HepG2 (cell line): ENCODE data around the gene MAP2K6. TPM values are rescaled to one million over a fixed set of nuclear protein-coding genes. Genes with fewer than 3 reads are reported as not detected.

Experiments
- ATAC-seq: fragments of 200-7000 bp; cut with Tn5 transposase; 3 replicates; pipeline ENCODE4 v1.9.1; 2020; ENCODE audit warnings: mild to moderate bottlenecking, moderate library complexity
- BruUV-seq: library from RNA; stranded (reverse); fragments of 400-500 nt; replicated peaks from 2 replicates; lab custom pipeline; 2021; lab: Mats Ljungman, UMichigan
- CTCF ChIA-PET: fragments of 300-600 bp; formaldehyde crosslinking; extraction: SDS; loops from one replicate; lab custom pipeline; 2021; ENCODE audit warnings: low total read pairs, inconsistent platforms, low intra/inter-chr PET ratio; lab: Yijun Ruan, JAX
- POLR2A ChIA-PET: fragments of 350-600 bp; sonication (Branson Sonifier 250); formaldehyde crosslinking; loops from one replicate; lab custom pipeline; 2020; ENCODE audit warnings: antibody characterized with exemption, inconsistent platforms; lab: Yijun Ruan, JAX
- DNase-seq: peaks from one replicate; pipeline ENCODE4 v3.0.0-alpha.2; 2015; ENCODE audit warnings: low spot score
- FAIRE-seq: peaks from 3 replicates; lab custom pipeline; 2011; peaks lifted over from hg19 to GRCh38; lab: Jason Lieb, UNC
- H2AFZ ChIP-seq: one replicate; pipeline ENCODE4 v1.6.1; 2011; ENCODE audit warnings: low read length, inconsistent platforms
- H3K27ac ChIP-seq: fragments of 300-600 bp; 3 replicates; pipeline ENCODE4 v1.8.0; 2011; ENCODE audit warnings: mixed run types, mild to moderate bottlenecking, mixed read lengths, low read length, inconsistent platforms; ENCODE audit not compliant: insufficient read depth; ENCODE audit errors: extremely low read length
- H3K27me3 ChIP-seq, 2 experiments: fragments of 200-600 bp in 1 of 2; 2 replicates in 1 of 2; 3 replicates in 1 of 2; pipeline versions ENCODE4 v1.6.0 to v1.8.0; 2011; ENCODE audit warnings: low read length in 2 of 2, mild to moderate bottlenecking in 2 of 2, moderate library complexity in 2 of 2, inconsistent platforms in 1 of 2; ENCODE audit not compliant: insufficient read depth in 2 of 2, control insufficient read depth in 1 of 2
- H3K36me3 ChIP-seq, 2 experiments: fragments of 200-600 bp in 1 of 2; replicated peaks in 1 of 2; 2 replicates in 1 of 2; 3 replicates in 1 of 2; pipeline versions ENCODE4 v1.5.1 to v1.8.0; 2011; ENCODE audit warnings: low read length in 2 of 2, inconsistent platforms in 1 of 2; ENCODE audit not compliant: insufficient read depth in 2 of 2, control insufficient read depth in 1 of 2
- H3K4me1 ChIP-seq: 2 replicates; pipeline ENCODE4 v1.5.1; 2012; ENCODE audit warnings: low read length, inconsistent platforms; ENCODE audit not compliant: insufficient read depth
- H3K4me2 ChIP-seq: 2 replicates; pipeline ENCODE4 v1.6.0; 2011; ENCODE audit warnings: low read depth, low read length, inconsistent platforms
- H3K4me3 ChIP-seq, 3 experiments: fragments of 200-600 bp in 1 of 3; sonication (generic), shearing (Covaris generic) in 1 of 3; replicated peaks in 1 of 3; 2 replicates each; pipeline ENCODE4 v1.5.1; 2011 to 2016; ENCODE audit warnings: low read length in 3 of 3, inconsistent platforms in 2 of 3, low read depth in 2 of 3, mild to moderate bottlenecking in 2 of 3, control low read depth in 1 of 3, mixed read lengths in 1 of 3; ENCODE audit not compliant: insufficient read depth in 1 of 3
- H3K79me2 ChIP-seq: one replicate; pipeline ENCODE4 v1.6.1; 2011; ENCODE audit warnings: low read length, inconsistent platforms; ENCODE audit not compliant: insufficient read depth
- H3K9ac ChIP-seq: 2 replicates; pipeline ENCODE4 v1.6.0; 2011; ENCODE audit warnings: mild to moderate bottlenecking, low read depth, low read length, inconsistent platforms; ENCODE audit not compliant: insufficient read depth
- H3K9me3 ChIP-seq: 2 replicates; pipeline ENCODE4 v1.5.1; 2012; ENCODE audit warnings: mild to moderate bottlenecking, low read length
- H4K20me1 ChIP-seq: 2 replicates; pipeline ENCODE4 v1.6.0; 2011; ENCODE audit warnings: inconsistent platforms, mild to moderate bottlenecking, low read length, moderate library complexity; ENCODE audit not compliant: insufficient read depth
- ATRX ChIP-seq: sonication (generic); formaldehyde crosslinking; IDR thresholded peaks from 2 replicates; pipeline ENCODE4 v1.4.0; 2020; ENCODE audit warnings: missing genetic modification reagents, borderline replicate concordance
- CC2D1A ChIP-seq: sonication (generic); formaldehyde crosslinking; IDR thresholded peaks from 2 replicates; pipeline ENCODE4 v1.8.1; 2023; ENCODE audit warnings: mild to moderate bottlenecking, missing genetic modification reagents
- FOXK2 ChIP-seq: fragments of 450-650 bp; IDR thresholded peaks from 2 replicates; pipeline ENCODE4 v1.6.1; 2016
- IRF2 ChIP-seq: IDR thresholded peaks from 2 replicates; pipeline ENCODE4 v1.6.1; 2018; ENCODE audit warnings: missing genetic modification reagents, missing compliant biosample characterization
- JUNB ChIP-seq: sonication (generic); formaldehyde crosslinking; IDR thresholded peaks from 2 replicates; pipeline ENCODE4 v1.8.0; 2022; ENCODE audit warnings: missing genetic modification reagents, mild to moderate bottlenecking, borderline replicate concordance
- KDM1A ChIP-seq: IDR thresholded peaks from 2 replicates; pipeline ENCODE4 v1.6.1; 2016; ENCODE audit warnings: missing compliant biosample characterization
- MLLT10 ChIP-seq: sonication (generic); formaldehyde crosslinking; IDR thresholded peaks from 2 replicates; pipeline ENCODE4 v1.4.0; 2020; ENCODE audit warnings: missing genetic modification reagents
- PRMT3 ChIP-seq: sonication (generic); formaldehyde crosslinking; IDR thresholded peaks from 2 replicates; pipeline ENCODE4 v1.8.1; 2022; ENCODE audit warnings: low read depth, mild to moderate bottlenecking, moderate library complexity, missing genetic modification reagents, borderline replicate concordance
- TEAD2 ChIP-seq: sonication (generic); formaldehyde crosslinking; IDR thresholded peaks from 2 replicates; pipeline ENCODE4 v1.9.0; 2021; ENCODE audit warnings: missing genetic modification reagents
- YEATS2 ChIP-seq: sonication (generic); formaldehyde crosslinking; IDR thresholded peaks from 2 replicates; pipeline ENCODE4 v1.4.0; 2020; ENCODE audit warnings: missing genetic modification reagents, borderline replicate concordance
- ZBTB7B ChIP-seq: sonication (generic); formaldehyde crosslinking; IDR thresholded peaks from 2 replicates; pipeline ENCODE4 v1.4.0; 2020; ENCODE audit warnings: missing genetic modification reagents
- ZC3H4 ChIP-seq: sonication (generic); formaldehyde crosslinking; IDR thresholded peaks from 2 replicates; pipeline ENCODE4 v1.4.0; 2020; ENCODE audit warnings: missing genetic modification reagents, borderline replicate concordance
- ZNF230 ChIP-seq: sonication (generic); formaldehyde crosslinking; IDR thresholded peaks from 2 replicates; pipeline ENCODE4 v1.4.0; 2020; ENCODE audit warnings: mild to moderate bottlenecking, missing genetic modification reagents
- ZNF235 ChIP-seq: sonication (generic); formaldehyde crosslinking; IDR thresholded peaks from 2 replicates; pipeline ENCODE4 v1.8.1; 2023; ENCODE audit warnings: mild to moderate bottlenecking, missing genetic modification reagents, borderline replicate concordance
- ZNF720 ChIP-seq: sonication (generic); formaldehyde crosslinking; IDR thresholded peaks from 2 replicates; pipeline ENCODE4 v1.4.0; 2020; ENCODE audit warnings: missing genetic modification reagents
- WGBS: methylation state at CpG from one replicate; pipeline ENCODE4 v1.1.6; 2017; ENCODE audit warnings: low lambda C conversion rate; 5-methylcytosine and 5-hydroxymethylcytosine counted together
- in situ Hi-C: cut with HindIII; loops from 2 replicates; pipeline ENCODE4 v1.10.0; 2017; ENCODE audit warnings: low pct_unique_long_range_greater_than_20kb; ENCODE audit not compliant: extremely low pct_ligation_motif_present
- intact Hi-C: fragments of 100-400 bp; cut with micrococcal nuclease; formaldehyde crosslinking; loops from one replicate; pipeline ENCODE4 v1.10.0; 2022; ENCODE audit not compliant: unreplicated experiment
- polyA plus RNA-seq, 8 experiments: library from polyadenylated mRNA; depleted of rRNA in 3 of 8; stranded (reverse) in 7 of 8; unstranded in 1 of 8; fragments of >200 nt; fragmentation: Illumina TruSeq in 4 of 8; extraction: Trizol in 4 of 8; gene quantifications; 2 replicates each; pipeline versions ENCODE4 v1.2.1 to v1.2.3, GENCODE V29; 2011 to 2016; ENCODE audit warnings: low read depth in 4 of 8, missing spikeins in 1 of 8, mixed read lengths in 1 of 8; ENCODE audit not compliant: insufficient read depth in 1 of 8
- total RNA-seq, 5 experiments: library from RNA; depleted of rRNA; stranded (reverse); fragments of >200 nt; fragmentation: Illumina TruSeq; extraction: Trizol; gene quantifications; 2 replicates each; pipeline ENCODE4 v1.2.3, GENCODE V29; 2016; ENCODE audit warnings: low read depth in 1 of 5
- TF ChIP-seq, protein P1 (sequence below): IDR thresholded peaks from 2 replicates; pipeline ENCODE4 v1.6.1; 2018; ENCODE audit warnings: missing genetic modification reagents, mild to moderate bottlenecking, missing compliant biosample characterization
- TF ChIP-seq, protein P2 (sequence below): IDR thresholded peaks from 2 replicates; pipeline ENCODE4 v1.6.1; 2016

MAP2K6 gene
- total and polyA plus RNA-seq, 2 of the 13 experiments (the other 11 are each of a cell fraction or from before 2014, with no cell fraction given): 5.1 to 33.6 TPM

DNA sequence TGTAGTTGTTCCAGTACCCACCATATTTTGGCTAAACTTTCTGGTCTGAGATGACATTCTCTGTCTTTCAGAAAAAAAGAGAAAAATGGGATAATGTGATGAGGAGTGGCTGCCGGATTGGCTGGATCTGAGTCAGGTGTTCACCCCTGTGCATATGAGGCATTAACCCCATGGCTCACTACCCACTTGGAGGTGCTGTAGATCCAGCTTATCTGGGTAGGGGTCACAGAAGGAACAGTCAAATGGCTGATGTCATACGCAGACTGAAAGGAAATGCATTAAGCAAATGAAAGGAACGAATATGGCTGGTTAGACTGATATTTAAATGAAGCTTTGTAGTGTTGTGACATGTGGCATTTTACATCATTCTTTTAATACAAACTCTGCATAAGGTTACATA, 17.3 kb downstream of the MAP2K6 start:
- Histone ChIP-seq H3K4me3 (no peak overlapping the region), H3K27ac (no peak overlapping the region), H3K36me3 (no peaks in the 10 kb centered on the region), H4K20me1 (no peaks in the 10 kb centered on the region), H3K9me3 (no peaks in the 10 kb centered on the region), H3K4me1 (no peaks in the 10 kb centered on the region), H3K9ac (no peak overlapping the region)
- BruUV-seq: no TSS peak
- intact Hi-C loops: no loop called here
- in situ Hi-C loops: no loop called here
- POLR2A ChIA-PET: no interaction called here
- peak; percentile 43 for FAIRE-seq
- TF ChIP-seq ZNF235 (CRISPR knock-in tag): no peak
- TF ChIP-seq, all 625 proteins: peak for 0
- no peaks in the 10 kb centered on the region for H3K27me3 ChIP-seq
- no peak overlapping the region for H2AFZ ChIP-seq
- WGBS: 96% methylated on average over 3 of the region's 3 CpGs
- H3K79me2 ChIP-seq: no peaks in the 10 kb centered on the region
- no peak for DNase-seq
- no peak overlapping the region for H3K4me2 ChIP-seq
- no peak for ATAC-seq
- CTCF ChIA-PET: no interaction called here

DNA sequence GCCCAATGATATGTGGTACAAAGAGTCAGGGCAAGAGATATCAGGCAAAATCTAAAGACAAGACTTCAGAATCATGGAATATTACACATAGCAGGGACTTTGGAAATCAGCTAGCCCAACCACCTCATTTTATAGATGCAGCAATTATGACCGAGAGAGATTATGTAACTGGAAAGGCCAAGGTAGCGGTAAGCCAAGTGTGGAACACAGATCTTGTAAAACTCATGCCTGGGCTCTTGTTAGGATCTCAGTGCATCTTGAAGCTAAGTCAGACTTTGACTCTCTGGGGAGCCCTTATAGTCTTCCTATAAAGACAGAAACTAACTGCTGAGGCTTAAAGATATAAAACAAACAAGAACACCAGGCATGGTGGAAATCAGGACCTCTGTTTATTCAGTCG, 18.6 kb downstream of the MAP2K6 start:
- Histone ChIP-seq H2AFZ (no peak overlapping the region), H3K9ac (no peak overlapping the region), H3K27me3 (no peaks in the 10 kb centered on the region), H3K27ac (no peak overlapping the region), H3K4me1 (no peaks in the 10 kb centered on the region), H3K9me3 (no peaks in the 10 kb centered on the region), H4K20me1 (no peaks in the 10 kb centered on the region), H3K4me2 (no peak overlapping the region), H3K36me3 (no peaks in the 10 kb centered on the region), H3K4me3 (no peak overlapping the region), H3K79me2 (no peaks in the 10 kb centered on the region)
- in situ Hi-C loops: no loop called here
- intact Hi-C loops: no loop called here
- FAIRE-seq: no peak
- ChIA-PET POLR2A (no interaction called here), CTCF (no interaction called here)
- ATAC-seq: no peak
- no TSS peak for BruUV-seq
- WGBS: 98% methylated on average over 3 of the region's 3 CpGs
- TF ChIP-seq ATRX (no peak), MLLT10 (CRISPR knock-in tag) (no peak), IRF2 (CRISPR knock-in tag) (no peak), TEAD2 (CRISPR knock-in tag) (no peak), ZBTB7B (CRISPR knock-in tag) (no peak), KDM1A (CRISPR knock-in tag) (no peak), PRMT3 (no peak), YEATS2 (CRISPR knock-in tag) (no peak), ZNF720 (CRISPR knock-in tag) (no peak), JUNB (CRISPR knock-in tag) (no peak), FOXK2 (no peak), ZNF230 (no peak), CC2D1A (CRISPR knock-in tag) (no peak), ZC3H4 (CRISPR knock-in tag) (no peak)
- TF ChIP-seq, protein P1, sequence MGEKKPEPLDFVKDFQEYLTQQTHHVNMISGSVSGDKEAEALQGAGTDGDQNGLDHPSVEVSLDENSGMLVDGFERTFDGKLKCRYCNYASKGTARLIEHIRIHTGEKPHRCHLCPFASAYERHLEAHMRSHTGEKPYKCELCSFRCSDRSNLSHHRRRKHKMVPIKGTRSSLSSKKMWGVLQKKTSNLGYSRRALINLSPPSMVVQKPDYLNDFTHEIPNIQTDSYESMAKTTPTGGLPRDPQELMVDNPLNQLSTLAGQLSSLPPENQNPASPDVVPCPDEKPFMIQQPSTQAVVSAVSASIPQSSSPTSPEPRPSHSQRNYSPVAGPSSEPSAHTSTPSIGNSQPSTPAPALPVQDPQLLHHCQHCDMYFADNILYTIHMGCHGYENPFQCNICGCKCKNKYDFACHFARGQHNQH (CRISPR knock-in tag): no peak
- TF ChIP-seq, protein P2, sequence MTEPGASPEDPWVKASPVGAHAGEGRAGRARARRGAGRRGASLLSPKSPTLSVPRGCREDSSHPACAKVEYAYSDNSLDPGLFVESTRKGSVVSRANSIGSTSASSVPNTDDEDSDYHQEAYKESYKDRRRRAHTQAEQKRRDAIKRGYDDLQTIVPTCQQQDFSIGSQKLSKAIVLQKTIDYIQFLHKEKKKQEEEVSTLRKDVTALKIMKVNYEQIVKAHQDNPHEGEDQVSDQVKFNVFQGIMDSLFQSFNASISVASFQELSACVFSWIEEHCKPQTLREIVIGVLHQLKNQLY (CRISPR knock-in tag): no peak
- no peak for DNase-seq
